Measurements from ENCODE around the gene ACTN1.
"Not testable (repeated sequence)": the region's sequence is repeated elsewhere in the genome, so short reads cannot be mapped to it uniquely, and the experiment has no call there.

Gene ACTN1

GRCh38 chr14:68979021-68979721 is at the start of gene ACTN1:
Gene ACTN1 (minus strand): TSS chr14:68979302. CDS start chr14:68979056, 246 bp downstream.
- TF ChIP-seq ZFX (IDR thresholded peaks at IDR 0.05; ENCODE audit: borderline replicate concordance), result no peak
- no peak for TF ChIP-seq CTCF (IDR thresholded peaks at IDR 0.05)
- peak within 1 kb of the TSS; percentile 92 for H3K27ac ChIP-seq

DNA sequence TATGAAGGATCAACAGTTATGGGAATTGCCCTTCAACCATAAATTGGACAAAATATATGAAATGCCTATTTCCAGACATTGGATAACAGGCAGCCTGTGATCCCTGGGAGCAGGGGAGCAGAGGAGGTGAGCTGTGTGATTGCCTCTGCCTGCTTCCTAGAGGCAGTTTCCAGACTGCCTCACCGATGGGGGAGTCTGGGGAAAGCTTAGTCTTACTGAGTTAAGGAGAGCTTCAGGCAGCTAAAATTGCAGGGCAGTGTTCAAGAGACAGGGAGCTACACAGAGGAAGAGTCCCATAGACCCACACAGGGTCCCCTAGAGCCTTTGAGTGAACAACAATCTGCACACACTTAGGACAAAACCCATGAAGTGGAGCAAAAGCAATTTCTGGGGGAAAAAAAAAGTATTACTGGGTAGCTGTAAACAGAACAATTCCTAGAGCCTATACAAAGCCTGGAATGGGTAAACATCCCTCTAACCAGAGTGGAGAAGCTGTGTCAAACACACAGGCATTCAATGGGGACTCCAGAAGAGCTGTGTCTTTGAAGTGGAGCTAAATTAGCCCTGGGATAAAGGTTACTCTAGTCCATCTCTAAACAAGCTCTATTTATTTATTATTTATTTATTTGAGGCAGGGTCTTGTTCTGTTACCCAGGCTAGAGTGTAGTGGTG is 48.3 kb upstream of the ACTN1 start:
- H3K27ac ChIP-seq, result no peak overlapping the region
- TF ChIP-seq ZFX (IDR thresholded peaks at IDR 0.05; ENCODE audit: borderline replicate concordance) (no peak), CTCF (IDR thresholded peaks at IDR 0.05) (no peak)

DNA sequence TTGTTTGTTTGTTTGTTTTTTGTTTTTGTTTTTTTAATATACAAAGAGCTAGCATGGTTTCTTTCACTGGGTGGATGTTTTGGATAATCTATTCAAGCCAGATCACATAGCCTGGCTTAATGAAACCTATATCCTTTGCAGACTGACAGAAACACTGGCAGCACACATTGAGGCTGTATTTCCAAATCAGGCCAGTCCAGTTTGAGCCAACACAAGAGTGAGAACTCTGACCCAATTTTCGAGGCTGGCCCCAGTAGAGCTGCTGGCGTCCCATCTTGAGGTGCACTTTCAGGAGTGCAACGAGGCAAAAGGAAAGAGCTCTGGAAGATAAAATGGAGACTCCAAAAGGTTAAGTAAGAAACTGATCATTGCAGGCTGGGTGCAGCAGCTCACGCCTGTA is 43.9 kb upstream of the ACTN1 start:
- no peak overlapping the region for H3K27ac ChIP-seq

GRCh38 chr14:69022093-69022492 is 43.0 kb upstream of the ACTN1 start:
- H3K27ac ChIP-seq, result not testable (repeated sequence)

More for the DNA sequence above, 43.9 kb upstream of the ACTN1 start:
- no peak for TF ChIP-seq ZFX (IDR thresholded peaks at IDR 0.05; ENCODE audit: borderline replicate concordance)
- no peak for TF ChIP-seq CTCF (IDR thresholded peaks at IDR 0.05)

DNA sequence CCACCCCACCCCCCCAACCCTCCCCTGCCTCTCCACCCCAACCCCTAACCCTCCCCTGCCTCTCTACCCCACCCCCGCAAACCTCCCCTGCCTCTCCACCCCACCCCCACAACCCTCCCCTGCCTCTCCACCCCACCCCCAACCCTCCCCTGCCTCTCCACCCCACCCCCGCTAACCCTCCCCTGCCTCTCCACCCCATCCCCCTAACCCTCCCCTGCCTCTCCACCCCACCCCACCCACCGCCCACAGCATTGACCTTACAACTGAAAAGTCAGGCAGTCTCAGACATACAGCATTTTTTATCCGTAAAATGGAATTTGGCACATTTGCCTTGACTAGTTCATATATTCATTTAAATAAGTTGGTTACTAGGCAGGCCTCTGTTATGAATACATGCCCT is 38.6 kb upstream of the ACTN1 start:
- no peak overlapping the region for H3K27ac ChIP-seq
- no peak for TF ChIP-seq ZFX (IDR thresholded peaks at IDR 0.05; ENCODE audit: borderline replicate concordance)
- TF ChIP-seq CTCF (IDR thresholded peaks at IDR 0.05), result no peak

- TF ChIP-seq CTCF (IDR thresholded peaks at IDR 0.05), result no peak; the same call in 1 of the 2 replicates
- no peak for TF ChIP-seq ZFX (IDR thresholded peaks at IDR 0.05; ENCODE audit: borderline replicate concordance)
- peak overlapping the region; percentile 39 for H3K27ac ChIP-seq
These were observed 35.7 kb upstream of the ACTN1 start for GRCh38 chr14:69014829-69015259.

DNA sequence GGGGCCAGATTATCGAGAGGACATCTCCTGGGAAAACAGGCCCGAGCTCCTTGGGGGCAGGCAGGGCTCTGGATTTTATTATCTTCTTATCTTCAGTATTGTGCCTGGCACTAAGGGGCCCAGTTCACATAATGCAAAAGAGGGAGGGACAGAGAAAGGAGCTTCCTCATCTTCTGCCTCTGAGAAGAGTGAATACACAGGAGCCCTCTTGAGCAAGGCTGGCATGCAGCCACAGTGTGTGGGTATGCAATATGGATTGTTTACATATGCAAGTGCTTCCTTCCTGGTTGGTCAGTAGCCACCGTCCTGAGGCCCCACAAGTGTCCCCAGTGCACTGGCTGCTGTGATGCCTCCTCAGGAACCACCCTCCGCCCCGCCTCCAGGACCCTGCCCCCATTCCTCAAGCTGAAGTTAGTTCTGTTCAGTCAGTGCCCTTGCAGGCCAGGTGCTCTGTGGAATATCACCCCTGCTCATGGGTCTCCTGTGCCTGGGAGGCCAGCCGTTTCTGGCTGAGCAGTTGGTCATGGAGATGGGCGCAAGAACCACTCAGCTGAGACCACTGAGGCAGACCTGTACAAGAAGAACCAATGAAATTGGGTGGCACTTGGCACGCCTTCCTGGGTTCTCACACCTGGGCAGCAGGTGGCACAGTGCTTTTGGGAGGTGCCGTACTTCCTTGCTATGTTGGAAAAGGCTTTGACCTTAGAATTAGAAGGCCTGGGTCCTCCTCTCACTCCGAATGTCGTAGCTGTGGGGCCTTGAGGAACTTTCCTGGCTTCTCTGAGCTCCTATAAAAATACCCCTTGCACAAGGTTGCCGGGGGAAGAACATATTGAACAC is 35.1 kb upstream of the ACTN1 start:
- peak; percentile 17; the same call in 1 of the 2 replicates for TF ChIP-seq CTCF (IDR thresholded peaks at IDR 0.05)
- TF ChIP-seq ZFX (IDR thresholded peaks at IDR 0.05; ENCODE audit: borderline replicate concordance), result no peak

More for the DNA sequence above, 35.1 kb upstream of the ACTN1 start:
- H3K27ac ChIP-seq, result peak overlapping the region; percentile 39

Data from 22Rv1 (cell line).